Prostate gland (tissue), 2 donors: ENCODE results near the gene DKK3. TPM values are rescaled to one million over a fixed set of nuclear protein-coding genes. Genes with fewer than 3 reads are reported as not detected.

Experiments used
- DNase-seq: peaks from one replicate; pipeline ENCODE4 v3.0.0-alpha.2; 2019; ENCODE audit warnings: low spot score
- H3K27ac ChIP-seq, 2 donors: fragments of 200-600 bp; sonication (generic); 2 replicates each; pipeline ENCODE4 v1.5.1; 2017 to 2019
- H3K27me3 ChIP-seq: fragments of 200-600 bp; sonication (generic); replicated peaks from 2 replicates; pipeline ENCODE4 v1.5.1; 2019; ENCODE audit not compliant: insufficient read depth
- H3K36me3 ChIP-seq, 2 donors: fragments of 200-600 bp; sonication (generic); 1 replicate in 1 of 2; 2 replicates in 1 of 2; pipeline versions ENCODE4 v1.5.1 to v1.8.1; 2017 to 2019
- H3K4me1 ChIP-seq: fragments of 200-600 bp; sonication (generic); replicated peaks from 2 replicates; pipeline ENCODE4 v1.5.1; 2019
- H3K4me3 ChIP-seq, 2 donors: fragments of 200-600 bp; sonication (generic); 2 replicates each; pipeline ENCODE4 v1.5.1; 2017 to 2019
- H3K9me3 ChIP-seq: fragments of 200-600 bp; sonication (generic); 2 replicates; pipeline ENCODE4 v1.5.1; 2017
- CTCF ChIP-seq, 4 experiments: fragments of 200-600 bp in 2 of 4; fragments of 450-650 bp in 2 of 4; sonication (generic) in 2 of 4; IDR thresholded peaks; 1 replicate in 3 of 4; 2 replicates in 1 of 4; pipeline ENCODE4 v1.5.1; 2016 to 2019; ENCODE audit warnings: antibody characterized with exemption in 4 of 4, mild to moderate bottlenecking in 2 of 4, moderate library complexity in 2 of 4
- POLR2A ChIP-seq: fragments of 450-650 bp; IDR thresholded peaks from one replicate; pipeline ENCODE4 v1.6.1; 2016; ENCODE audit warnings: antibody characterized with exemption, mild to moderate bottlenecking
- POLR2AphosphoS5 ChIP-seq: sonication (generic); formaldehyde crosslinking; IDR thresholded peaks from one replicate; pipeline ENCODE4 v1.6.1; 2017; ENCODE audit warnings: antibody characterized with exemption
- WGBS: methylation state at CpG from one replicate; pipeline ENCODE4 v1.1.5; 2018; 5-methylcytosine and 5-hydroxymethylcytosine counted together
- intact Hi-C: fragments of 100-400 bp; cut with DNase I; formaldehyde crosslinking; loops from one replicate; pipeline ENCODE4 v1.14.2; 2022
- total RNA-seq, 2 donors: library from RNA; depleted of rRNA; stranded (reverse); fragments of >200 nt; gene quantifications; one replicate each; pipeline ENCODE4 v1.1.0, GENCODE V29; 2016

DKK3 gene
- total RNA-seq, 2 donors from 2014 or later, result 160 to 273 TPM

GRCh38 chr11:11983427-11983826, 25.0 kb downstream of the DKK3 start:
- H3K4me1 ChIP-seq, result no peaks in the 10 kb centered on the region
- H3K36me3 ChIP-seq, result no peaks in the 10 kb centered on the region
- no peak overlapping the region for H3K4me3 ChIP-seq
- intact Hi-C loops, result no loop called here
- TF ChIP-seq POLR2A (no peak), POLR2AphosphoS5 (no peak), CTCF (IDR thresholded peaks at IDR 0.05) (no peak)
- no peaks in the 10 kb centered on the region for H3K27me3 ChIP-seq
- H3K9me3 ChIP-seq, result no peaks in the 10 kb centered on the region
- WGBS, result 88% methylated on average over 5 of the region's 5 CpGs
- DNase-seq, result no peak
- no peak overlapping the region for H3K27ac ChIP-seq

GRCh38 chr11:11982975-11983374, 25.5 kb downstream of the DKK3 start:
- Histone ChIP-seq H3K4me1 (no peaks in the 10 kb centered on the region), H3K4me3 (no peak overlapping the region), H3K9me3 (no peaks in the 10 kb centered on the region), H3K36me3 (no peaks in the 10 kb centered on the region), H3K27ac (no peak overlapping the region), H3K27me3 (no peaks in the 10 kb centered on the region)
- intact Hi-C loops, result no loop called here
- no peak for DNase-seq
- no peak for TF ChIP-seq POLR2A
- 81% methylated on average over 2 of the region's 2 CpGs for WGBS

GRCh38 chr11:11982461-11982860, 26.0 kb downstream of the DKK3 start:
- WGBS, result 93% methylated on average over 10 of the region's 10 CpGs
- DNase-seq, result no peak
- no peak overlapping the region for H3K27ac ChIP-seq

GRCh38 chr11:11981840-11982239, 26.6 kb downstream of the DKK3 start:
- Histone ChIP-seq H3K9me3 (no peaks in the 10 kb centered on the region), H3K4me3 (no peak overlapping the region), H3K27me3 (no peaks in the 10 kb centered on the region), H3K36me3 (no peaks in the 10 kb centered on the region), H3K27ac (no peak overlapping the region), H3K4me1 (no peaks in the 10 kb centered on the region)
- intact Hi-C loops, result no loop called here
- WGBS, result 89% methylated on average over 6 of the region's 6 CpGs
- TF ChIP-seq POLR2A (no peak), POLR2AphosphoS5 (no peak), CTCF (IDR thresholded peaks at IDR 0.05) (no peak)
- DNase-seq, result no peak

More at GRCh38 chr11:11982461-11982860, 26.0 kb downstream of the DKK3 start:
- no peak for TF ChIP-seq POLR2AphosphoS5
- no peak for TF ChIP-seq CTCF (IDR thresholded peaks at IDR 0.05)
- TF ChIP-seq POLR2A, result no peak
- intact Hi-C loops, result no loop called here
- Histone ChIP-seq H3K36me3 (no peaks in the 10 kb centered on the region), H3K9me3 (no peaks in the 10 kb centered on the region), H3K27me3 (no peaks in the 10 kb centered on the region), H3K4me1 (no peaks in the 10 kb centered on the region), H3K4me3 (no peak overlapping the region)

- 61% methylated on average over 5 of the region's 5 CpGs for WGBS
- intact Hi-C loops, result no loop called here
- Histone ChIP-seq H3K36me3 (no peaks in the 10 kb centered on the region), H3K9me3 (no peaks in the 10 kb centered on the region), H3K27ac (no peak overlapping the region), H3K27me3 (no peaks in the 10 kb centered on the region), H3K4me3 (no peak overlapping the region), H3K4me1 (no peaks in the 10 kb centered on the region)
- no peak for DNase-seq
- no peak for TF ChIP-seq CTCF (IDR thresholded peaks at IDR 0.05)
- TF ChIP-seq POLR2A, result no peak
- no peak for TF ChIP-seq POLR2AphosphoS5
These were observed 27.1 kb downstream of the DKK3 start for GRCh38 chr11:11981364-11981763.
